GM12874 (cell line): ENCODE measurements around the gene DDX23.

Experiments used
- CTCF ChIP-seq: IDR thresholded peaks from 2 replicates; pipeline ENCODE4 v1.5.1; 2011; ENCODE audit warnings: low read depth, mild to moderate bottlenecking, control low read depth, low read length, moderate library complexity; ENCODE audit not compliant: insufficient read depth

DDX23 gene

GRCh38 chr12:48882972-48883304 lies 31.0 kb upstream of the DDX23 start:
- no peak for TF ChIP-seq CTCF

- TF ChIP-seq CTCF = no peak
Measured at GRCh38 chr12:48882315-48882687, 30.3 kb upstream of the DDX23 start.

- TF ChIP-seq CTCF = no peak
Measured at GRCh38 chr12:48881686-48882314, 29.8 kb upstream of the DDX23 start.

GRCh38 chr12:48880647-48881046 lies 28.7 kb upstream of the DDX23 start:
- no peak for TF ChIP-seq CTCF

- no peak for TF ChIP-seq CTCF
Measured at GRCh38 chr12:48878548-48878947, 26.6 kb upstream of the DDX23 start.

- no peak for TF ChIP-seq CTCF
Measured at GRCh38 chr12:48875944-48876515, 24.1 kb upstream of the DDX23 start.

GRCh38 chr12:48873096-48873495 lies 21.1 kb upstream of the DDX23 start:
- TF ChIP-seq CTCF = no peak

GRCh38 chr12:48869191-48869590 lies 17.2 kb upstream of the DDX23 start:
- TF ChIP-seq CTCF = no peak
